GM23338 (cell line): ENCODE results near the gene HIVEP3. TPM values are rescaled to one million over a fixed set of nuclear protein-coding genes. Genes with fewer than 3 reads are reported as not detected.

ENCODE experiments used
- ATAC-seq: fragments of 200-7000 bp; cut with Tn5 transposase; 3 replicates; pipeline ENCODE4 v1.9.1; 2020
- DNase-seq: peaks from one replicate; pipeline ENCODE4 v3.0.0-alpha.2; 2015; ENCODE audit warnings: low spot score
- H2AFZ ChIP-seq: fragments of 200-600 bp; sonication (generic); 2 replicates; pipeline ENCODE4 v1.8.0; 2016; ENCODE audit warnings: antibody characterized with exemption, mild to moderate bottlenecking, moderate library complexity
- H3F3A ChIP-seq: fragments of 200-600 bp; sonication (generic); replicated peaks from 2 replicates; pipeline ENCODE4 v1.8.0; 2017; ENCODE audit warnings: antibody characterized with exemption, mixed run types, low read depth
- H3K27ac ChIP-seq: fragments of 200-600 bp; sonication (generic); 2 replicates; pipeline ENCODE4 v1.6.1; 2016; ENCODE audit warnings: low read depth
- H3K27me3 ChIP-seq: fragments of 200-600 bp; sonication (generic); 2 replicates; pipeline ENCODE4 v1.8.0; 2016; ENCODE audit warnings: mild to moderate bottlenecking, mixed run types, moderate library complexity; ENCODE audit not compliant: insufficient read depth
- H3K36me3 ChIP-seq: fragments of 200-600 bp; sonication (generic); 2 replicates; pipeline ENCODE4 v1.8.0; 2016; ENCODE audit warnings: mild to moderate bottlenecking; ENCODE audit not compliant: insufficient read depth
- H3K4me1 ChIP-seq: fragments of 200-600 bp; sonication (generic); 2 replicates; pipeline ENCODE4 v1.8.0; 2016; ENCODE audit warnings: mild to moderate bottlenecking, moderate library complexity; ENCODE audit not compliant: insufficient read depth
- H3K4me2 ChIP-seq: fragments of 200-600 bp; sonication (generic); 2 replicates; pipeline ENCODE4 v1.7.1; 2017; ENCODE audit warnings: mixed run types
- H3K4me3 ChIP-seq: fragments of 200-600 bp; sonication (generic); 2 replicates; pipeline ENCODE4 v1.6.1; 2016; ENCODE audit warnings: mixed run types
- H3K79me2 ChIP-seq: fragments of 200-600 bp; sonication (generic); replicated peaks from 2 replicates; pipeline ENCODE4 v1.8.0; 2017; ENCODE audit warnings: mild to moderate bottlenecking; ENCODE audit not compliant: insufficient read depth
- H3K9me2 ChIP-seq: fragments of 200-600 bp; sonication (generic); 2 replicates; pipeline ENCODE4 v1.8.0; 2017; ENCODE audit not compliant: insufficient read depth
- H4K20me1 ChIP-seq: fragments of 200-600 bp; sonication (generic); replicated peaks from 2 replicates; pipeline ENCODE4 v1.8.0; 2017; ENCODE audit warnings: mild to moderate bottlenecking; ENCODE audit not compliant: insufficient read depth
- H3K27ac Mint-ChIP-seq: 2 replicates; pipeline ENCODE4 v1.8.0; 2020; ENCODE audit warnings: inconsistent platforms, mild to moderate bottlenecking, moderate library complexity, mixed read lengths
- H3K27me3 Mint-ChIP-seq: 3 replicates; pipeline ENCODE4 v1.8.0; 2022; ENCODE audit warnings: low read depth, mild to moderate bottlenecking, moderate library complexity, mixed read lengths, inconsistent platforms; ENCODE audit not compliant: insufficient read depth, poor library complexity
- H3K36me3 Mint-ChIP-seq: 3 replicates; pipeline ENCODE4 v1.8.0; 2021; ENCODE audit warnings: low read depth, mild to moderate bottlenecking, inconsistent platforms, moderate library complexity, mixed read lengths
- H3K4me1 Mint-ChIP-seq: 3 replicates; pipeline ENCODE4 v1.8.0; 2020; ENCODE audit warnings: mild to moderate bottlenecking, inconsistent platforms, mixed read lengths
- H3K4me3 Mint-ChIP-seq: 3 replicates; pipeline ENCODE4 v1.8.0; 2021; ENCODE audit warnings: moderate library complexity, mild to moderate bottlenecking, inconsistent platforms, mixed read lengths
- H3K9me3 Mint-ChIP-seq: 3 replicates; pipeline ENCODE4 v1.8.0; 2020; ENCODE audit warnings: moderate library complexity, mild to moderate bottlenecking, inconsistent platforms, mixed read lengths
- CREB1 ChIP-seq: fragments of 250-450 bp; sonication (Bioruptor Pico); IDR thresholded peaks from 2 replicates; pipeline ENCODE4 v1.5.0; 2020; ENCODE audit warnings: low read depth, mild to moderate bottlenecking, moderate library complexity
- CTCF ChIP-seq, 2 experiments: fragments of 200-600 bp in 1 of 2; sonication (generic) in 1 of 2; conservative IDR thresholded peaks; 2 replicates each; pipeline versions ENCODE4 v1.5.1 to v1.6.1; 2016 to 2017; ENCODE audit warnings: antibody characterized with exemption in 2 of 2, low read depth in 2 of 2, mild to moderate bottlenecking in 2 of 2, moderate library complexity in 1 of 2
- ETS1 ChIP-seq: IDR thresholded peaks from 2 replicates; pipeline ENCODE4 v1.6.1; 2016; ENCODE audit warnings: antibody characterized with exemption
- EZH2 ChIP-seq: fragments of 200-600 bp; sonication (generic); IDR thresholded peaks from one replicate; pipeline ENCODE4 v1.8.0; 2017; ENCODE audit warnings: antibody characterized with exemption, mild to moderate bottlenecking, low read depth; ENCODE audit not compliant: unreplicated experiment
- EZH2phosphoT487 ChIP-seq: fragments of 200-600 bp; sonication (generic); IDR thresholded peaks from one replicate; pipeline ENCODE4 v1.8.1; 2018; ENCODE audit warnings: antibody characterized with exemption; ENCODE audit not compliant: unreplicated experiment
- JUNB ChIP-seq: IDR thresholded peaks from one replicate; pipeline ENCODE4 v1.6.1; 2016; ENCODE audit warnings: antibody characterized with exemption; ENCODE audit not compliant: unreplicated experiment
- NANOG ChIP-seq: IDR thresholded peaks from 2 replicates; pipeline ENCODE4 v1.6.1; 2016; ENCODE audit warnings: antibody characterized with exemption, borderline replicate concordance
- POLR2AphosphoS5 ChIP-seq: IDR thresholded peaks from 2 replicates; pipeline ENCODE4 v1.6.1; 2016; ENCODE audit warnings: antibody characterized with exemption, low read depth
- STAT1 ChIP-seq: IDR thresholded peaks from one replicate; pipeline ENCODE4 v1.6.1; 2016; ENCODE audit warnings: antibody characterized with exemption; ENCODE audit not compliant: unreplicated experiment
- ZNF114 ChIP-seq: fragments of 250-450 bp; sonication (Bioruptor Pico); IDR thresholded peaks from 2 replicates; pipeline ENCODE4 v1.5.0; 2020; ENCODE audit warnings: mild to moderate bottlenecking, moderate library complexity
- ZNF331 ChIP-seq: fragments of 250-450 bp; sonication (Bioruptor Pico); IDR thresholded peaks from 2 replicates; pipeline ENCODE4 v1.5.0; 2020; ENCODE audit warnings: low read depth, mild to moderate bottlenecking, moderate library complexity
- ZNF462 ChIP-seq: fragments of 250-450 bp; sonication (Bioruptor Pico); IDR thresholded peaks from 2 replicates; pipeline ENCODE4 v1.5.0; 2020; ENCODE audit warnings: mild to moderate bottlenecking, moderate library complexity
- polyA plus RNA-seq: library from polyadenylated mRNA; unstranded; fragments of >200 nt; fragmentation: Nextera tagmentation; extraction: Ambion mirVana; gene quantifications from 2 replicates; pipeline ENCODE4 v1.2.1, GENCODE V29; 2016
- total RNA-seq: library from RNA; depleted of rRNA; stranded (reverse); fragments of >200 nt; shearing (Covaris generic); gene quantifications from 2 replicates; pipeline ENCODE4 v1.2.3, GENCODE V29; 2014
- TF ChIP-seq, protein P1 (sequence below): IDR thresholded peaks from one replicate; pipeline ENCODE4 v1.6.1; 2018; ENCODE audit warnings: antibody characterized with exemption; ENCODE audit not compliant: unreplicated experiment

The HIVEP3 gene
- total and polyA plus RNA-seq, 2 experiments from 2014 or later = 0.14 to 0.24 TPM

GRCh38 chr1:41870076-41870562 is 48.6 kb downstream of the HIVEP3 start:
- Histone ChIP-seq H3K4me1 (peaks cover 44% of the 10 kb centered on the region), H3F3A (no peaks in the 10 kb centered on the region; the same call in 1 of the 2 replicates), H3K36me3 (no peaks in the 10 kb centered on the region), H3K4me3 (no peak overlapping the region), H3K4me2 (peak overlapping the region; percentile 29; the same call in 1 of the 2 replicates), H3K27me3 (no peaks in the 10 kb centered on the region), H3K9me2 (no peaks in the 10 kb centered on the region), H3K79me2 (no peaks in the 10 kb centered on the region), H4K20me1 (no peaks in the 10 kb centered on the region), H3K27ac (no peak overlapping the region), H2AFZ (no peak overlapping the region)
- Mint-ChIP-seq H3K9me3 (no peaks in the 10 kb centered on the region), H3K4me3 (no peak overlapping the region; the same call in 2 of the 3 replicates), H3K4me1 (peaks cover 54% of the 10 kb centered on the region), H3K36me3 (no peaks in the 10 kb centered on the region), H3K27ac (peak overlapping the region; percentile 24), H3K27me3 (peaks cover 3% of the 10 kb centered on the region)
- no peak for DNase-seq
- ATAC-seq = no peak
- TF ChIP-seq NANOG (no peak), ZNF462 (CRISPR knock-in tag) (no peak), EZH2phosphoT487 (no peak), CREB1 (CRISPR knock-in tag) (no peak), EZH2 (no peak), ZNF114 (no peak), JUNB (no peak), CTCF (conservative IDR thresholded peaks at IDR 0.05; ENCODE audit: low read depth in 2 of 2) (no peak), STAT1 (no peak), ETS1 (no peak), ZNF331 (CRISPR knock-in tag) (no peak), POLR2AphosphoS5 (no peak)
- TF ChIP-seq, protein P1, sequence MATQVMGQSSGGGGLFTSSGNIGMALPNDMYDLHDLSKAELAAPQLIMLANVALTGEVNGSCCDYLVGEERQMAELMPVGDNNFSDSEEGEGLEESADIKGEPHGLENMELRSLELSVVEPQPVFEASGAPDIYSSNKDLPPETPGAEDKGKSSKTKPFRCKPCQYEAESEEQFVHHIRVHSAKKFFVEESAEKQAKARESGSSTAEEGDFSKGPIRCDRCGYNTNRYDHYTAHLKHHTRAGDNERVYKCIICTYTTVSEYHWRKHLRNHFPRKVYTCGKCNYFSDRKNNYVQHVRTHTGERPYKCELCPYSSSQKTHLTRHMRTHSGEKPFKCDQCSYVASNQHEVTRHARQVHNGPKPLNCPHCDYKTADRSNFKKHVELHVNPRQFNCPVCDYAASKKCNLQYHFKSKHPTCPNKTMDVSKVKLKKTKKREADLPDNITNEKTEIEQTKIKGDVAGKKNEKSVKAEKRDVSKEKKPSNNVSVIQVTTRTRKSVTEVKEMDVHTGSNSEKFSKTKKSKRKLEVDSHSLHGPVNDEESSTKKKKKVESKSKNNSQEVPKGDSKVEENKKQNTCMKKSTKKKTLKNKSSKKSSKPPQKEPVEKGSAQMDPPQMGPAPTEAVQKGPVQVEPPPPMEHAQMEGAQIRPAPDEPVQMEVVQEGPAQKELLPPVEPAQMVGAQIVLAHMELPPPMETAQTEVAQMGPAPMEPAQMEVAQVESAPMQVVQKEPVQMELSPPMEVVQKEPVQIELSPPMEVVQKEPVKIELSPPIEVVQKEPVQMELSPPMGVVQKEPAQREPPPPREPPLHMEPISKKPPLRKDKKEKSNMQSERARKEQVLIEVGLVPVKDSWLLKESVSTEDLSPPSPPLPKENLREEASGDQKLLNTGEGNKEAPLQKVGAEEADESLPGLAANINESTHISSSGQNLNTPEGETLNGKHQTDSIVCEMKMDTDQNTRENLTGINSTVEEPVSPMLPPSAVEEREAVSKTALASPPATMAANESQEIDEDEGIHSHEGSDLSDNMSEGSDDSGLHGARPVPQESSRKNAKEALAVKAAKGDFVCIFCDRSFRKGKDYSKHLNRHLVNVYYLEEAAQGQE = no peak
